ENCODE results near the gene BMP3. TPM values are rescaled to one million over a fixed set of nuclear protein-coding genes. Genes with fewer than 3 reads are reported as not detected.

BMP3 gene
- total and polyA plus RNA-seq, 4 donors, result 0.47 TPM; not detected in 3

DNA sequence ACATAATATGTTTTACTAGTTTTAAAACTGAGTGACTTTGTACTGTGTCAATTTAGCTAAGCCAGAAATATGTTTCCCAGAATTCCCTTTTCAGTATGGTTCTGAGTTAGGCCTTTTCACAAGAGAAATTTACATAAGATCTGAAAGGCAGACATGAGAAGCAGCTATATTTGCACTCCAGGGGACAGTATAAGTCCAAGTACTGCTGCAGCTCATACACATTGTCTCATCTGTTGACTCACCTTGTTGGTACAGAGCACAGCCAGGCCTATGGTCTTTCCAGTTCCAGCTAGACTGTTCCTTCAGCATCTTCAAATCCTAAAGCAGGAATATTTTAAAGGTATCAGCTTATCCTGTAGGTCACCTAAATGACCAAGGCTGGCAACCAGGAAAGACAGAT, 53.5 kb downstream of the BMP3 start:
- no peaks in the 10 kb centered on the region for H3K4me1 ChIP-seq (ENCODE audit: control insufficient read depth in 4 of 4, insufficient read depth in 4 of 4, low read length in 3 of 4)
- TF ChIP-seq FOXA1 (IDR thresholded peaks at IDR 0.05) (no peak), EGR1 (IDR thresholded peaks at IDR 0.05; ENCODE audit: low read depth in 2 of 2) (no peak), FOXA2 (IDR thresholded peaks at IDR 0.05) (no peak), GABPA (IDR thresholded peaks at IDR 0.05 in 1 of 2, conservative IDR thresholded peaks at IDR 0.05 in 1 of 2) (no peak), NR2F2 (IDR thresholded peaks at IDR 0.05) (no peak)
- TF ChIP-seq, protein P1, sequence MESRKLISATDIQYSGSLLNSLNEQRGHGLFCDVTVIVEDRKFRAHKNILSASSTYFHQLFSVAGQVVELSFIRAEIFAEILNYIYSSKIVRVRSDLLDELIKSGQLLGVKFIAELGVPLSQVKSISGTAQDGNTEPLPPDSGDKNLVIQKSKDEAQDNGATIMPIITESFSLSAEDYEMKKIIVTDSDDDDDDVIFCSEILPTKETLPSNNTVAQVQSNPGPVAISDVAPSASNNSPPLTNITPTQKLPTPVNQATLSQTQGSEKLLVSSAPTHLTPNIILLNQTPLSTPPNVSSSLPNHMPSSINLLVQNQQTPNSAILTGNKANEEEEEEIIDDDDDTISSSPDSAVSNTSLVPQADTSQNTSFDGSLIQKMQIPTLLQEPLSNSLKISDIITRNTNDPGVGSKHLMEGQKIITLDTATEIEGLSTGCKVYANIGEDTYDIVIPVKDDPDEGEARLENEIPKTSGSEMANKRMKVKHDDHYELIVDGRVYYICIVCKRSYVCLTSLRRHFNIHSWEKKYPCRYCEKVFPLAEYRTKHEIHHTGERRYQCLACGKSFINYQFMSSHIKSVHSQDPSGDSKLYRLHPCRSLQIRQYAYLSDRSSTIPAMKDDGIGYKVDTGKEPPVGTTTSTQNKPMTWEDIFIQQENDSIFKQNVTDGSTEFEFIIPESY (IDR thresholded peaks at IDR 0.05), result no peak
- TF ChIP-seq, protein P2, sequence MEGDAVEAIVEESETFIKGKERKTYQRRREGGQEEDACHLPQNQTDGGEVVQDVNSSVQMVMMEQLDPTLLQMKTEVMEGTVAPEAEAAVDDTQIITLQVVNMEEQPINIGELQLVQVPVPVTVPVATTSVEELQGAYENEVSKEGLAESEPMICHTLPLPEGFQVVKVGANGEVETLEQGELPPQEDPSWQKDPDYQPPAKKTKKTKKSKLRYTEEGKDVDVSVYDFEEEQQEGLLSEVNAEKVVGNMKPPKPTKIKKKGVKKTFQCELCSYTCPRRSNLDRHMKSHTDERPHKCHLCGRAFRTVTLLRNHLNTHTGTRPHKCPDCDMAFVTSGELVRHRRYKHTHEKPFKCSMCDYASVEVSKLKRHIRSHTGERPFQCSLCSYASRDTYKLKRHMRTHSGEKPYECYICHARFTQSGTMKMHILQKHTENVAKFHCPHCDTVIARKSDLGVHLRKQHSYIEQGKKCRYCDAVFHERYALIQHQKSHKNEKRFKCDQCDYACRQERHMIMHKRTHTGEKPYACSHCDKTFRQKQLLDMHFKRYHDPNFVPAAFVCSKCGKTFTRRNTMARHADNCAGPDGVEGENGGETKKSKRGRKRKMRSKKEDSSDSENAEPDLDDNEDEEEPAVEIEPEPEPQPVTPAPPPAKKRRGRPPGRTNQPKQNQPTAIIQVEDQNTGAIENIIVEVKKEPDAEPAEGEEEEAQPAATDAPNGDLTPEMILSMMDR (IDR thresholded peaks at IDR 0.05; ENCODE audit: low read depth, low read length, missing input control), result no peak
- H3K9me3 ChIP-seq (ENCODE audit: control insufficient read depth in 4 of 4, low read length in 3 of 4), result no peaks in the 10 kb centered on the region
- peaks cover 0 to 3% (median 0%) of the 10 kb centered on the region in 4 donors for H3K27me3 ChIP-seq (ENCODE audit: control insufficient read depth in 4 of 4, insufficient read depth in 4 of 4, low read length in 3 of 4)
- no peak for DNase-seq (ENCODE audit: low spot score)
- no peak overlapping the region for H3K4me3 ChIP-seq (ENCODE audit: low read depth in 1 of 3, low read length in 3 of 3)
- no peak overlapping the region for H3K9ac ChIP-seq (ENCODE audit: low read depth in 1 of 2, low read length in 2 of 2)
- H3K27ac ChIP-seq (ENCODE audit: low read depth in 1 of 2, low read length in 2 of 2), result no peak overlapping the region
- no peaks in the 10 kb centered on the region for H3K36me3 ChIP-seq (ENCODE audit: control insufficient read depth in 4 of 4, insufficient read depth in 3 of 4, low read depth in 1 of 4, low read length in 3 of 4)

DNA sequence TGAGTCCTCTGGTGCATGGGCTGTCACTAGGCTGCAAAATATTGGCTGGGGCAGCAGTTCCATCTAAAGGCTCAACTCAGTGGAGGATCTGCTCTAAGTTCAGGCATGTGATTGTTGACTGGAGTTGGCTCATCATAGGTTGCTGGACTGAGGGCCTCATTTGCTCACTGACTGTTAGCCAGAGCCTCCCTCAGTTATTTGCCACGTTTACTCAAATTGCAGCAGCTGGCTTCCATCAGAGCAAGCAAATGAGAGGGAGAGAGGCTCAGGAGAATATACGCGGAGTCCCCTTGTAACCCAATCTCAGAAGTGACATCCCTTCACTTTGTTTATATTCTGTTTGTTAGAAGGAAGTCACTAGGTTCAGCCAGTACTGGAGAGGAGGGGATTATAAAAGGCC, 54.1 kb downstream of the BMP3 start:
- Histone ChIP-seq H3K27me3 (ENCODE audit: control insufficient read depth in 4 of 4, insufficient read depth in 4 of 4, low read length in 3 of 4) (peaks cover 0 to 3% (median 0%) of the 10 kb centered on the region in 4 donors), H3K4me1 (ENCODE audit: control insufficient read depth in 4 of 4, insufficient read depth in 4 of 4, low read length in 3 of 4) (no peaks in the 10 kb centered on the region), H3K9me3 (ENCODE audit: control insufficient read depth in 4 of 4, low read length in 3 of 4) (no peaks in the 10 kb centered on the region), H3K36me3 (ENCODE audit: control insufficient read depth in 4 of 4, insufficient read depth in 3 of 4, low read depth in 1 of 4, low read length in 3 of 4) (no peaks in the 10 kb centered on the region), H3K9ac (ENCODE audit: low read depth in 1 of 2, low read length in 2 of 2) (no peak overlapping the region), H3K27ac (ENCODE audit: low read depth in 1 of 2, low read length in 2 of 2) (no peak overlapping the region), H3K4me3 (ENCODE audit: low read depth in 1 of 3, low read length in 3 of 3) (no peak overlapping the region)
- 74% methylated on average over 3 of the region's 3 CpGs for WGBS
- DNase-seq (ENCODE audit: low spot score), result no peak
- TF ChIP-seq, protein P2 (IDR thresholded peaks at IDR 0.05; ENCODE audit: low read depth, low read length, missing input control), result no peak
- TF ChIP-seq SP1 (IDR thresholded peaks at IDR 0.05) (no peak), FOXA2 (IDR thresholded peaks at IDR 0.05) (no peak), GABPA (IDR thresholded peaks at IDR 0.05 in 1 of 2, conservative IDR thresholded peaks at IDR 0.05 in 1 of 2) (no peak), YY1 (IDR thresholded peaks at IDR 0.05) (no peak), TAF1 (conservative IDR thresholded peaks at IDR 0.05) (no peak), EGR1 (IDR thresholded peaks at IDR 0.05; ENCODE audit: low read depth in 2 of 2) (no peak), HNF4G (IDR thresholded peaks at IDR 0.05) (no peak), HNF4A (conservative IDR thresholded peaks at IDR 0.05) (no peak)
- TF ChIP-seq, protein P3, sequence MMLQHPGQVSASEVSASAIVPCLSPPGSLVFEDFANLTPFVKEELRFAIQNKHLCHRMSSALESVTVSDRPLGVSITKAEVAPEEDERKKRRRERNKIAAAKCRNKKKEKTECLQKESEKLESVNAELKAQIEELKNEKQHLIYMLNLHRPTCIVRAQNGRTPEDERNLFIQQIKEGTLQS (IDR thresholded peaks at IDR 0.05), result no peak
- TF ChIP-seq, protein P4, sequence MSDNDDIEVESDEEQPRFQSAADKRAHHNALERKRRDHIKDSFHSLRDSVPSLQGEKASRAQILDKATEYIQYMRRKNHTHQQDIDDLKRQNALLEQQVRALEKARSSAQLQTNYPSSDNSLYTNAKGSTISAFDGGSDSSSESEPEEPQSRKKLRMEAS (IDR thresholded peaks at IDR 0.05), result no peak
- TF ChIP-seq, protein P5, sequence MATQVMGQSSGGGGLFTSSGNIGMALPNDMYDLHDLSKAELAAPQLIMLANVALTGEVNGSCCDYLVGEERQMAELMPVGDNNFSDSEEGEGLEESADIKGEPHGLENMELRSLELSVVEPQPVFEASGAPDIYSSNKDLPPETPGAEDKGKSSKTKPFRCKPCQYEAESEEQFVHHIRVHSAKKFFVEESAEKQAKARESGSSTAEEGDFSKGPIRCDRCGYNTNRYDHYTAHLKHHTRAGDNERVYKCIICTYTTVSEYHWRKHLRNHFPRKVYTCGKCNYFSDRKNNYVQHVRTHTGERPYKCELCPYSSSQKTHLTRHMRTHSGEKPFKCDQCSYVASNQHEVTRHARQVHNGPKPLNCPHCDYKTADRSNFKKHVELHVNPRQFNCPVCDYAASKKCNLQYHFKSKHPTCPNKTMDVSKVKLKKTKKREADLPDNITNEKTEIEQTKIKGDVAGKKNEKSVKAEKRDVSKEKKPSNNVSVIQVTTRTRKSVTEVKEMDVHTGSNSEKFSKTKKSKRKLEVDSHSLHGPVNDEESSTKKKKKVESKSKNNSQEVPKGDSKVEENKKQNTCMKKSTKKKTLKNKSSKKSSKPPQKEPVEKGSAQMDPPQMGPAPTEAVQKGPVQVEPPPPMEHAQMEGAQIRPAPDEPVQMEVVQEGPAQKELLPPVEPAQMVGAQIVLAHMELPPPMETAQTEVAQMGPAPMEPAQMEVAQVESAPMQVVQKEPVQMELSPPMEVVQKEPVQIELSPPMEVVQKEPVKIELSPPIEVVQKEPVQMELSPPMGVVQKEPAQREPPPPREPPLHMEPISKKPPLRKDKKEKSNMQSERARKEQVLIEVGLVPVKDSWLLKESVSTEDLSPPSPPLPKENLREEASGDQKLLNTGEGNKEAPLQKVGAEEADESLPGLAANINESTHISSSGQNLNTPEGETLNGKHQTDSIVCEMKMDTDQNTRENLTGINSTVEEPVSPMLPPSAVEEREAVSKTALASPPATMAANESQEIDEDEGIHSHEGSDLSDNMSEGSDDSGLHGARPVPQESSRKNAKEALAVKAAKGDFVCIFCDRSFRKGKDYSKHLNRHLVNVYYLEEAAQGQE (IDR thresholded peaks at IDR 0.05), result no peak
